WTC11 (cell line): ENCODE data around the gene POLR3H. TPM values are rescaled to one million over a fixed set of nuclear protein-coding genes. Genes with fewer than 3 reads are reported as not detected.
"Not testable (repeated sequence)": the region's sequence is repeated elsewhere in the genome, so short reads cannot be mapped to it uniquely, and the experiment has no call there.

ENCODE experiments used
- ATAC-seq: fragments of 200-7000 bp; cut with Tn5 transposase; 2 replicates; pipeline ENCODE4 v1.10.0; 2021; ENCODE audit warnings: mild to moderate bottlenecking, moderate library complexity
- CTCF ChIA-PET: fragments of 300-600 bp; sonication (Branson Sonifier 250); formaldehyde crosslinking; loops from one replicate; lab custom pipeline; 2021; ENCODE audit warnings: antibody characterized with exemption; lab: Charles Lee
- POLR2A ChIA-PET: fragments of 350-600 bp; sonication (Branson Sonifier 250); formaldehyde crosslinking; loops from one replicate; lab custom pipeline; 2021; ENCODE audit warnings: antibody characterized with exemption; lab: Charles Lee
- DNase-seq: peaks from one replicate; pipeline ENCODE4 v3.0.0; 2021; ENCODE audit warnings: low spot score
- H3K27ac Mint-ChIP-seq: 2 replicates; pipeline ENCODE4 v1.8.0; 2021; ENCODE audit warnings: mixed read lengths
- H3K27me3 Mint-ChIP-seq: 2 replicates; pipeline ENCODE4 v1.8.0; 2021; ENCODE audit warnings: low read depth, mild to moderate bottlenecking, moderate library complexity, mixed read lengths
- H3K36me3 Mint-ChIP-seq: 2 replicates; pipeline ENCODE4 v1.8.0; 2021; ENCODE audit warnings: mixed read lengths
- H3K4me1 Mint-ChIP-seq: 2 replicates; pipeline ENCODE4 v1.8.0; 2022; ENCODE audit warnings: mixed read lengths
- H3K4me3 Mint-ChIP-seq: 2 replicates; pipeline ENCODE4 v1.8.0; 2021; ENCODE audit warnings: mild to moderate bottlenecking, moderate library complexity, mixed read lengths
- H3K9me3 Mint-ChIP-seq: 2 replicates; pipeline ENCODE4 v1.8.0; 2021; ENCODE audit warnings: mixed read lengths
- FOXP4 ChIP-seq: sonication (generic); formaldehyde crosslinking; IDR thresholded peaks from 2 replicates; pipeline ENCODE4 v1.8.0; 2022; ENCODE audit warnings: mild to moderate bottlenecking, missing genetic modification reagents
- HMGA2 ChIP-seq: fragments of 250-450 bp; sonication (Bioruptor Pico); IDR thresholded peaks from 2 replicates; pipeline ENCODE4 v1.4.0; 2021; ENCODE audit warnings: mild to moderate bottlenecking, moderate library complexity
- NFATC4 ChIP-seq: fragments of 250-450 bp; sonication (Bioruptor Pico); IDR thresholded peaks from 2 replicates; pipeline ENCODE4 v1.9.0; 2021; ENCODE audit warnings: mild to moderate bottlenecking
- NFYB ChIP-seq: sonication (generic); formaldehyde crosslinking; conservative IDR thresholded peaks from 2 replicates; pipeline ENCODE4 v1.8.0; 2022; ENCODE audit warnings: low read depth, missing genetic modification reagents
- total RNA-seq: library from RNA; stranded (reverse); gene quantifications from 3 replicates; pipeline ENCODE4 v1.2.3, GENCODE V29; 2021
- TF ChIP-seq, protein P1 (sequence below): sonication (generic); formaldehyde crosslinking; conservative IDR thresholded peaks from 2 replicates; pipeline ENCODE4 v1.8.1; 2023; ENCODE audit warnings: mild to moderate bottlenecking, low read depth, missing genetic modification reagents, moderate library complexity
- TF ChIP-seq, protein P2 (sequence below): sonication (generic); formaldehyde crosslinking; IDR thresholded peaks from 2 replicates; pipeline ENCODE4 v1.8.1; 2023; ENCODE audit warnings: mild to moderate bottlenecking, missing genetic modification reagents, borderline replicate concordance
- TF ChIP-seq, protein P3 (sequence below): fragments of 250-450 bp; sonication (Bioruptor Pico); IDR thresholded peaks from 2 replicates; pipeline ENCODE4 v2.1.2; 2022; ENCODE audit warnings: mild to moderate bottlenecking, moderate library complexity
- TF ChIP-seq, protein P4 (sequence below): sonication (generic); formaldehyde crosslinking; IDR thresholded peaks from 2 replicates; pipeline ENCODE4 v1.8.0; 2023; ENCODE audit warnings: missing genetic modification reagents

The POLR3H gene
- total RNA-seq, 1 experiment from 2014 or later: 28.8 TPM

- no peak for DNase-seq
- ChIA-PET CTCF (interaction anchor here (0.7 to 2.8 kb wide), 5 partner anchors 18 to 157 kb away, joined by 3 to 10 read pairs (median 4); no protein-coding TSS in a partner anchor), POLR2A (interaction anchor here (0.7 to 1.6 kb wide), 5 partner anchors 26 to 114 kb away, joined by 3 to 7 read pairs (median 3); partner anchors contain the start of genes ACO2, PHF5A, PMM1 and TOB2)
- Mint-ChIP-seq H3K9me3 (no peaks in the 10 kb centered on the region), H3K4me3 (peak overlapping the region; percentile 56; the same call in 1 of the 2 replicates), H3K27ac (no peak overlapping the region), H3K4me1 (peaks cover 43% of the 10 kb centered on the region), H3K36me3 (no peaks in the 10 kb centered on the region), H3K27me3 (no peaks in the 10 kb centered on the region)
- TF ChIP-seq, protein P1, sequence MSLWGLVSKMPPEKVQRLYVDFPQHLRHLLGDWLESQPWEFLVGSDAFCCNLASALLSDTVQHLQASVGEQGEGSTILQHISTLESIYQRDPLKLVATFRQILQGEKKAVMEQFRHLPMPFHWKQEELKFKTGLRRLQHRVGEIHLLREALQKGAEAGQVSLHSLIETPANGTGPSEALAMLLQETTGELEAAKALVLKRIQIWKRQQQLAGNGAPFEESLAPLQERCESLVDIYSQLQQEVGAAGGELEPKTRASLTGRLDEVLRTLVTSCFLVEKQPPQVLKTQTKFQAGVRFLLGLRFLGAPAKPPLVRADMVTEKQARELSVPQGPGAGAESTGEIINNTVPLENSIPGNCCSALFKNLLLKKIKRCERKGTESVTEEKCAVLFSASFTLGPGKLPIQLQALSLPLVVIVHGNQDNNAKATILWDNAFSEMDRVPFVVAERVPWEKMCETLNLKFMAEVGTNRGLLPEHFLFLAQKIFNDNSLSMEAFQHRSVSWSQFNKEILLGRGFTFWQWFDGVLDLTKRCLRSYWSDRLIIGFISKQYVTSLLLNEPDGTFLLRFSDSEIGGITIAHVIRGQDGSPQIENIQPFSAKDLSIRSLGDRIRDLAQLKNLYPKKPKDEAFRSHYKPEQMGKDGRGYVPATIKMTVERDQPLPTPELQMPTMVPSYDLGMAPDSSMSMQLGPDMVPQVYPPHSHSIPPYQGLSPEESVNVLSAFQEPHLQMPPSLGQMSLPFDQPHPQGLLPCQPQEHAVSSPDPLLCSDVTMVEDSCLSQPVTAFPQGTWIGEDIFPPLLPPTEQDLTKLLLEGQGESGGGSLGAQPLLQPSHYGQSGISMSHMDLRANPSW (CRISPR knock-in tag): no peak
- no peak for TF ChIP-seq NFATC4 (CRISPR knock-in tag)
- TF ChIP-seq, protein P2, sequence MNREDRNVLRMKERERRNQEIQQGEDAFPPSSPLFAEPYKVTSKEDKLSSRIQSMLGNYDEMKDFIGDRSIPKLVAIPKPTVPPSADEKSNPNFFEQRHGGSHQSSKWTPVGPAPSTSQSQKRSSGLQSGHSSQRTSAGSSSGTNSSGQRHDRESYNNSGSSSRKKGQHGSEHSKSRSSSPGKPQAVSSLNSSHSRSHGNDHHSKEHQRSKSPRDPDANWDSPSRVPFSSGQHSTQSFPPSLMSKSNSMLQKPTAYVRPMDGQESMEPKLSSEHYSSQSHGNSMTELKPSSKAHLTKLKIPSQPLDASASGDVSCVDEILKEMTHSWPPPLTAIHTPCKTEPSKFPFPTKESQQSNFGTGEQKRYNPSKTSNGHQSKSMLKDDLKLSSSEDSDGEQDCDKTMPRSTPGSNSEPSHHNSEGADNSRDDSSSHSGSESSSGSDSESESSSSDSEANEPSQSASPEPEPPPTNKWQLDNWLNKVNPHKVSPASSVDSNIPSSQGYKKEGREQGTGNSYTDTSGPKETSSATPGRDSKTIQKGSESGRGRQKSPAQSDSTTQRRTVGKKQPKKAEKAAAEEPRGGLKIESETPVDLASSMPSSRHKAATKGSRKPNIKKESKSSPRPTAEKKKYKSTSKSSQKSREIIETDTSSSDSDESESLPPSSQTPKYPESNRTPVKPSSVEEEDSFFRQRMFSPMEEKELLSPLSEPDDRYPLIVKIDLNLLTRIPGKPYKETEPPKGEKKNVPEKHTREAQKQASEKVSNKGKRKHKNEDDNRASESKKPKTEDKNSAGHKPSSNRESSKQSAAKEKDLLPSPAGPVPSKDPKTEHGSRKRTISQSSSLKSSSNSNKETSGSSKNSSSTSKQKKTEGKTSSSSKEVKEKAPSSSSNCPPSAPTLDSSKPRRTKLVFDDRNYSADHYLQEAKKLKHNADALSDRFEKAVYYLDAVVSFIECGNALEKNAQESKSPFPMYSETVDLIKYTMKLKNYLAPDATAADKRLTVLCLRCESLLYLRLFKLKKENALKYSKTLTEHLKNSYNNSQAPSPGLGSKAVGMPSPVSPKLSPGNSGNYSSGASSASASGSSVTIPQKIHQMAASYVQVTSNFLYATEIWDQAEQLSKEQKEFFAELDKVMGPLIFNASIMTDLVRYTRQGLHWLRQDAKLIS: no peak
- TF ChIP-seq, protein P3, sequence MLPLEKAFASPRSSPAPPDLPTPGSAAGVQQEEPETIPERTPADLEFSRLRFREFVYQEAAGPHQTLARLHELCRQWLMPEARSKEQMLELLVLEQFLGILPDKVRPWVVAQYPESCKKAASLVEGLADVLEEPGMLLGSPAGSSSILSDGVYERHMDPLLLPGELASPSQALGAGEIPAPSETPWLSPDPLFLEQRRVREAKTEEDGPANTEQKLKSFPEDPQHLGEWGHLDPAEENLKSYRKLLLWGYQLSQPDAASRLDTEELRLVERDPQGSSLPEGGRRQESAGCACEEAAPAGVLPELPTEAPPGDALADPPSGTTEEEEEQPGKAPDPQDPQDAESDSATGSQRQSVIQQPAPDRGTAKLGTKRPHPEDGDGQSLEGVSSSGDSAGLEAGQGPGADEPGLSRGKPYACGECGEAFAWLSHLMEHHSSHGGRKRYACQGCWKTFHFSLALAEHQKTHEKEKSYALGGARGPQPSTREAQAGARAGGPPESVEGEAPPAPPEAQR: no peak
- no peak for TF ChIP-seq FOXP4 (CRISPR knock-in tag)
- TF ChIP-seq HMGA2 (CRISPR knock-in tag): no peak
- no peak for ATAC-seq
Measured at GRCh38 chr22:41560095-41560471, 15.8 kb upstream of the POLR3H start.

DNA sequence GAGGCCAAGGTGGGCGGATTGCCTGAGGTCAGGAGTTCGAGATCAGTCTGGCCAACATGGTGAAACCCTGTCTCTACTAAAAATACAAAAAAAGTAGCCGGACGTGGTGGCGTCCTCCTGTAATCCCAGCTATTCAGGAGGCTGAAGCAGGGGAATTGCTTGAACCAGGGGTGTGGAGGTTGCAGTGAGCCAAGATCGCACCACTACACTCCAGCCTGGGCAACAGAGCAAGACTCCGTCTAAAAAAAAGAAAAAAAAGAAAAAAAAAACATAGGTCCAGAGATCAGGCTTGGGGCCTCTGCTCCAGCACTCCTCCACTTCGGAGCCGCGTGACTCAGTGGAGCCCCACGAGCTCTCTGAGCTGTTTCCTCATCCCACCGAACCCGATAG is 14.0 kb upstream of the POLR3H start:
- not testable (repeated sequence) for H3K27me3 Mint-ChIP-seq, DNase-seq, H3K9me3 Mint-ChIP-seq, H3K36me3 Mint-ChIP-seq, H3K4me3 Mint-ChIP-seq, H3K27ac Mint-ChIP-seq, ATAC-seq
- CTCF ChIA-PET: interaction anchor here (1.0 to 2.8 kb wide), 10 partner anchors 11 to 154 kb away, joined by 3 to 23 read pairs (median 9); partner anchors contain the start of genes PMM1 and POLR3H
- POLR2A ChIA-PET: interaction anchor here (0.6 kb wide), 1 partner anchor 195 kb away, joined by 3 read pairs; no protein-coding TSS in a partner anchor
- peaks cover 42% of the 10 kb centered on the region for H3K4me1 Mint-ChIP-seq

DNA sequence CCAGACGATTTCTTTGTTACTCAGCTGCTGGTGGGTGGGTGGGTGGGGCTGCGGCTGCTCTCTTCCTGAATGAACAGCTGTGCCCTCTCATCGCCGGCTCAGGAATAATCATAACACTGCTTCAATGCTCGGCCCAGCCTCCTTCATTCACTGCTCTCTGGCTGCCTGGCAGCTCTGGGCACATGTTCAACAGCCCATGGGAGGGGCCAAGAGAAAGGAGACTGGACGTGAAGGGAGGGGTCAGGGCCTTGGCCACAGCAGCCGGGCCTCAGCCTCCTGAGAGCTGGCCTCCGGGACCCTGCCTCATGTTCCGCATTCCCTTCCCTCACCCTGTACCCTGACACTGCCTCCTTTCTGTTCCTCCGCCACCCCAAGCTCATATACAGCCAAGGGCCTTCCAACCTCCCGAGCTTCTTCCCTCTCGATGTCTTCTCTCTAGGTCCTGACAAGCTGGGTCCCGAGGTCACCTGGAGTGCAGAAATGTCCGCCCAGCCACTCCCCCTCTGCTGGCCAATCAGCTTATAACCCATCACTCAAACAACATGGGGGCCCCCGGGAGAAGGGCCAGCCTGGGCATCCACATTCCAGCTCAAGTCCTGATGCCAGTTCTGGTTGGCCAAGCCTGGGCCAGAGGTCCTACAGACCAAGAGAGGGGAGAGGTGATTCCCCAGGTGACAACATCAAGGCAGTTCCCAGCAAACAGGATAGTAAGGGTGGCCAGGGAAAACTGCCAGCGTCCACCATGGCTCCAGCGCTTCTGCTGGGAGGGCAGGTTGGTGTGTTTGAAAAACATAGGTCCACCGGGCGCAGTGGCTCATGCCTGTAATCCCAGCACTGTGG is 13.4 kb upstream of the POLR3H start:
- DNase-seq (peak; percentile 39), ATAC-seq (peak; percentile 16; the same call in 1 of the 2 replicates)
- H3K36me3 Mint-ChIP-seq: no peaks in the 10 kb centered on the region
- H3K9me3 Mint-ChIP-seq: no peaks in the 10 kb centered on the region
- H3K27me3 Mint-ChIP-seq: no peaks in the 10 kb centered on the region
- H3K27ac Mint-ChIP-seq: no peak overlapping the region; the same call in 1 of the 2 replicates
- no peak overlapping the region for H3K4me3 Mint-ChIP-seq
- TF ChIP-seq NFYB (CRISPR knock-in tag): peak; percentile 24; the same call in 1 of the 2 replicates
- TF ChIP-seq, protein P4, sequence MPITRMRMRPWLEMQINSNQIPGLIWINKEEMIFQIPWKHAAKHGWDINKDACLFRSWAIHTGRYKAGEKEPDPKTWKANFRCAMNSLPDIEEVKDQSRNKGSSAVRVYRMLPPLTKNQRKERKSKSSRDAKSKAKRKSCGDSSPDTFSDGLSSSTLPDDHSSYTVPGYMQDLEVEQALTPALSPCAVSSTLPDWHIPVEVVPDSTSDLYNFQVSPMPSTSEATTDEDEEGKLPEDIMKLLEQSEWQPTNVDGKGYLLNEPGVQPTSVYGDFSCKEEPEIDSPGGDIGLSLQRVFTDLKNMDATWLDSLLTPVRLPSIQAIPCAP (CRISPR knock-in tag): no peak
- peaks cover 37% of the 10 kb centered on the region for H3K4me1 Mint-ChIP-seq
- ChIA-PET POLR2A (interaction anchor here (0.6 to 0.8 kb wide), 2 partner anchors 32 to 195 kb away, joined by 3 to 6 read pairs; partner anchors contain the start of gene PMM1), CTCF (interaction anchor here (0.5 to 2.8 kb wide), 14 partner anchors 9 to 154 kb away, joined by 3 to 23 read pairs (median 6); partner anchors contain the start of genes DESI1, PMM1, POLR3H and XRCC6)
